Measurements from ENCODE around the gene FBXO34. TPM values are rescaled to one million over a fixed set of nuclear protein-coding genes. Genes with fewer than 3 reads are reported as not detected.
A peak's percentile ranks its signal among the peaks of the same experiment; 100 is the strongest.

FBXO34 gene
- total and polyA plus RNA-seq, 10 of the 15 experiments (the other 5 are each of a cell fraction or from before 2014, with no cell fraction given): 5.6 to 22.8 (median 17.6) TPM

GRCh38 chr14:55339770-55340169, 68.5 kb downstream of the FBXO34 start (continued):
- TF ChIP-seq, protein P1, sequence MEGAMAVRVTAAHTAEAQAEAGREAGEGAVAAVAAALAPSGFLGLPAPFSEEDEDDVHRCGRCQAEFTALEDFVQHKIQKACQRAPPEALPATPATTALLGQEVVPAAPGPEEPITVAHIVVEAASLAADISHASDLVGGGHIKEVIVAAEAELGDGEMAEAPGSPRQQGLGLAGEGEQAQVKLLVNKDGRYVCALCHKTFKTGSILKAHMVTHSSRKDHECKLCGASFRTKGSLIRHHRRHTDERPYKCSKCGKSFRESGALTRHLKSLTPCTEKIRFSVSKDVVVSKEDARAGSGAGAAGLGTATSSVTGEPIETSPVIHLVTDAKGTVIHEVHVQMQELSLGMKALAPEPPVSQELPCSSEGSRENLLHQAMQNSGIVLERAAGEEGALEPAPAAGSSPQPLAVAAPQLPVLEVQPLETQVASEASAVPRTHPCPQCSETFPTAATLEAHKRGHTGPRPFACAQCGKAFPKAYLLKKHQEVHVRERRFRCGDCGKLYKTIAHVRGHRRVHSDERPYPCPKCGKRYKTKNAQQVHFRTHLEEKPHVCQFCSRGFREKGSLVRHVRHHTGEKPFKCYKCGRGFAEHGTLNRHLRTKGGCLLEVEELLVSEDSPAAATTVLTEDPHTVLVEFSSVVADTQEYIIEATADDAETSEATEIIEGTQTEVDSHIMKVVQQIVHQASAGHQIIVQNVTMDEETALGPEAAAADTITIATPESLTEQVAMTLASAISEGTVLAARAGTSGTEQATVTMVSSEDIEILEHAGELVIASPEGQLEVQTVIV (IDR thresholded peaks at IDR 0.05; ENCODE audit: borderline replicate concordance, partially characterized antibody): no peak
- TF ChIP-seq NRF1 (conservative IDR thresholded peaks at IDR 0.05; ENCODE audit: low read depth, low read length): no peak
- peak in 1 of 2 experiments; percentile 53; a peak in 1 of 3 replicates for TF ChIP-seq EGR1 (IDR thresholded peaks at IDR 0.05; ENCODE audit: borderline replicate concordance in 1 of 2, low read depth in 2 of 2, low read length in 2 of 2)
- TF ChIP-seq, protein P2, sequence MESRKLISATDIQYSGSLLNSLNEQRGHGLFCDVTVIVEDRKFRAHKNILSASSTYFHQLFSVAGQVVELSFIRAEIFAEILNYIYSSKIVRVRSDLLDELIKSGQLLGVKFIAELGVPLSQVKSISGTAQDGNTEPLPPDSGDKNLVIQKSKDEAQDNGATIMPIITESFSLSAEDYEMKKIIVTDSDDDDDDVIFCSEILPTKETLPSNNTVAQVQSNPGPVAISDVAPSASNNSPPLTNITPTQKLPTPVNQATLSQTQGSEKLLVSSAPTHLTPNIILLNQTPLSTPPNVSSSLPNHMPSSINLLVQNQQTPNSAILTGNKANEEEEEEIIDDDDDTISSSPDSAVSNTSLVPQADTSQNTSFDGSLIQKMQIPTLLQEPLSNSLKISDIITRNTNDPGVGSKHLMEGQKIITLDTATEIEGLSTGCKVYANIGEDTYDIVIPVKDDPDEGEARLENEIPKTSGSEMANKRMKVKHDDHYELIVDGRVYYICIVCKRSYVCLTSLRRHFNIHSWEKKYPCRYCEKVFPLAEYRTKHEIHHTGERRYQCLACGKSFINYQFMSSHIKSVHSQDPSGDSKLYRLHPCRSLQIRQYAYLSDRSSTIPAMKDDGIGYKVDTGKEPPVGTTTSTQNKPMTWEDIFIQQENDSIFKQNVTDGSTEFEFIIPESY (IDR thresholded peaks at IDR 0.05): no peak
- 0 out of 2 replicates have a peak, but pooled peaks have one; percentile 20 for TF ChIP-seq ATF7 (IDR thresholded peaks at IDR 0.05; ENCODE audit: low read depth)
- TF ChIP-seq RUNX3 (IDR thresholded peaks at IDR 0.05; ENCODE audit: low read length): peak; percentile 90
- TF ChIP-seq, protein P3, sequence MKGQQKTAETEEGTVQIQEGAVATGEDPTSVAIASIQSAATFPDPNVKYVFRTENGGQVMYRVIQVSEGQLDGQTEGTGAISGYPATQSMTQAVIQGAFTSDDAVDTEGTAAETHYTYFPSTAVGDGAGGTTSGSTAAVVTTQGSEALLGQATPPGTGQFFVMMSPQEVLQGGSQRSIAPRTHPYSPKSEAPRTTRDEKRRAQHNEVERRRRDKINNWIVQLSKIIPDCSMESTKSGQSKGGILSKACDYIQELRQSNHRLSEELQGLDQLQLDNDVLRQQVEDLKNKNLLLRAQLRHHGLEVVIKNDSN (IDR thresholded peaks at IDR 0.05; ENCODE audit: borderline replicate concordance, extremely low read length, insufficient read depth, low read depth, low read length): no peak
- 0 out of 2 replicates have a peak, but pooled peaks have one; percentile 31 for TF ChIP-seq EED (IDR thresholded peaks at IDR 0.05; ENCODE audit: low read depth)
- no peak; the same call in 1 of the 2 replicates for TF ChIP-seq ATF2 (IDR thresholded peaks at IDR 0.05; ENCODE audit: low read length)
- 0 out of 2 replicates have a peak, but pooled peaks have one; percentile 24 for TF ChIP-seq BCL11A (IDR thresholded peaks at IDR 0.05; ENCODE audit: low read depth, low read length)
- TF ChIP-seq ZNF207 (IDR thresholded peaks at IDR 0.05; ENCODE audit: borderline replicate concordance): no peak
- TF ChIP-seq ETV6 (conservative IDR thresholded peaks at IDR 0.05 in 1 of 2, IDR thresholded peaks at IDR 0.05 in 1 of 2; ENCODE audit: borderline replicate concordance in 1 of 2, low read depth in 1 of 2): no peak
- TF ChIP-seq STAT3 (IDR thresholded peaks at IDR 0.05; ENCODE audit: low read depth, low read length): no peak
- TF ChIP-seq MAX (IDR thresholded peaks at IDR 0.05; ENCODE audit: low read depth, low read length): no peak
- TF ChIP-seq RB1 (IDR thresholded peaks at IDR 0.05; ENCODE audit: borderline replicate concordance): no peak
- TF ChIP-seq HDAC6 (IDR thresholded peaks at IDR 0.05; ENCODE audit: unreplicated experiment): no peak
- TF ChIP-seq ZBTB11 (CRISPR knock-in tag; IDR thresholded peaks at IDR 0.05): no peak
- TF ChIP-seq PML (IDR thresholded peaks at IDR 0.05; ENCODE audit: low read length): peak; percentile 22; the same call in 1 of the 2 replicates
- no peak for TF ChIP-seq ESRRA (IDR thresholded peaks at IDR 0.05; ENCODE audit: low read length)
- TF ChIP-seq YBX1 (IDR thresholded peaks at IDR 0.05): no peak

Measured in GM12878 (cell line).